GM19395 (cell line): Measurements from ENCODE around the gene MAML2.

Experiments used
- ATAC-seq: cut with Tn5 transposase; IDR thresholded peaks from one replicate; pipeline ENCODE4 v1.9.1; 2021; ENCODE audit warnings: mild to moderate bottlenecking, moderate library complexity; ENCODE audit not compliant: unreplicated experiment

The MAML2 gene

GRCh38 chr11:95996621-95997235, 346.3 kb downstream of the MAML2 start:
- ATAC-seq: no peak

DNA sequence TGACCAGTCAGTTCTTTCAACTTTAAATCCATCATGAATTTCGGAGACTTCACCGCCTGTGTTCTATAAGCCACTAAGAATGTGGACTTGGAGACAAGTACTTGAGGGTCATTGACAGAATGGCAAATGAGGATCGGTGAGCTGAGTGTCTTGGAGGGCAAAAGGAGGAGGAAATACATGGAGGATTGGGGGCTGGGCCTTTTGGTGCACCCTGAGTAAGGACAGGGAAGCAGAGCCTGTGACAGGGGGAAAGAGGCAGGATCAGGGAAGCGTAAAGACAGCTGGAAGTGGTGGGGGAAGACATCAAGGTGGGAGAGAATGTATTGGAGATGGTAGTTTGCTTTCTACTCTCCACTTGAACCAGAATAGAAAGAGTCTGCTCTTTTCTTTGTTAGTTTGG, 348.7 kb downstream of the MAML2 start:
- ATAC-seq: no peak

- no peak for ATAC-seq
These were observed 349.3 kb downstream of the MAML2 start for GRCh38 chr11:95993438-95994298.

- ATAC-seq: no peak
These were observed 351.4 kb downstream of the MAML2 start for GRCh38 chr11:95991545-95991944.

- no peak for ATAC-seq
These were observed 351.9 kb downstream of the MAML2 start for GRCh38 chr11:95991101-95991500.

DNA sequence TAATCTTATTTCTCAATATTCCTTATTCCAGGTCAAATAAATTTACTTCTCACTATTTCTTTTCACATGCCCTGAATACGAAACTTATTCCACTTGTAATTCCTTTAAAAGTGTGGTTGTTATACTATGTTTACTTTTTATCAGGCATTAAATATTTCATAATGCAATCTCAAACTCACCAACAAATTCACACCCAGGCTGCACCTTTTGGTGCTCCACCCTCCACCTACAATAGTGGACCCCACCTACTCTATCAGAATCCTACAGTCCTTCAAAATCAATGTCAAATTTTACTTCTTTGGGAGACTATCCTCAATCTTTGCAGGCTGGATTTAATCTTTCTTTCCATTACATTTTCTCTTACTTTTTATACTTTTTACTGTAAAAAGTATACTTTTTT, 353.2 kb downstream of the MAML2 start:
- no peak for ATAC-seq

DNA sequence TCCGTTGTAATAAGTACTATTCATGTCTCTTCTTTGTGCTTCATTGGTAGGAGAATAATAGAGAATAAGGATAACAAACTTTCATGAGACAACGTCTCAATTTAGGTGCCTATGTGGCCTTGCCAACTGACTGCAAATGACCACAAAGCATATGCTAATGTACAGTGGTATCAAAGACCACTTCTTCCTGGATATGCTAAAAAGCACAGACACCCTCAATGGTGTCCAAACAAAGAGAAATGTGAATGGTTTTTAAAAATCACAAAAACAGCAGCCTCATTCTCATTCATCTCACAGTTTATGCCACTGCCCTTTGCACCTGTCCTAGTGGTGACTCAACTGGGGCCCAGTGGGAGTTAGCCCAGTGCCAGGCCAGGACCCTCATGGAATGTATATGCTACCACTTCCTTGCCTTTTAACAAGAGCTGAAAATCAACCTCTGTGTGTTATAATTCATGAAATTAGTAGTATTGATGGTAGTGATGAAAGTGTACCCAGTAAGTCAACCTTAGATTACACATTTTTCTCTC, 353.9 kb downstream of the MAML2 start:
- no peak for ATAC-seq

DNA sequence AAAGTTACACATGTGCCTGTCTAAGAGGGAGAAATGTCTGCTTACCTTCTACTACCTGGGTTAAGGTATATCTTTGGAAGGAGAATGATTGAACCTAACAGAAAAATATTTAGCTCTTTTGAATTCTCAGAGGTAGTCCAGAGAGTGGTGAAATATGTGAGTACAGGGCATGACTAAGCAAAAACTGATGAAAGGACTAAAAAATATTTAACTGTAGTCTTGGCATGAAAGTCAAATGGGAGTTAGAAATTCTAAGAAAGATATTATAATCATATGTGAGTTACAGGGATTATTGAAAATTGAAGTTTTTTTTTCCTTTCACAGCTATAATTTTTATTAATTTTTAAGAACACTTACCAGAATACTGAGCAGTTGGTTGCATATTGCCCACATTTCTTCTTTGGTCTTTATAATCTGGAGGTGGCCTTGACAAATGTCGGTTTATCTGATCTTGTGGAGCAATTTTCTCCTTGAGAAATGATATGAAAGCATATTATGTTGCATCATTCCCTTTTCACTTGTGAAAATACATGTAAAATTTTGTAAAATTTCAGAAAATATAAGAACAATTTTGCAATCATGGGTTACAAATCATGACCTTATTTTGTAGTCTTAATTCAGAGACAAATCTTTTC, 357.7 kb downstream of the MAML2 start:
- no peak for ATAC-seq

- no peak for ATAC-seq
These were observed 358.9 kb downstream of the MAML2 start for GRCh38 chr11:95984072-95984471.

GRCh38 chr11:95977534-95978174, 365.3 kb downstream of the MAML2 start:
- no peak for ATAC-seq

DNA sequence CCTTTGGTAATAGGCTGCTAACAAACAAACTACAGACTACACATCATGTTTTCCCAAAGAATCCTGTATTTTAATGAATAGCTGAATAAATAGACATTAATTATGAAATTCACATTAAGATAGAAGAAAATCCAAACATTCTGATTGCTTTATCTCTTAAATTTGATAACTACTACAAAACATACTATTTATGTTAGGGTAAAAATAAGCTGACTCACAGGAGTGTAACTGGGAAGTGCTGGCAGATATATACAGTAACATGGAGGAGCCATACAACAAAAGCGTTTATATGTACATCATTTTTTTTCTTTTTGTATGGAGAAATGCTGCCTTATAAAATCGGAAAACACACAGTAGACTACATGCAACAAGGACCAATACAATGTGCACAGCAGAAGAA, 366.4 kb downstream of the MAML2 start:
- no peak for ATAC-seq

GRCh38 chr11:95975343-95975742, 367.7 kb downstream of the MAML2 start:
- ATAC-seq: no peak

- no peak for ATAC-seq
These were observed 370.9 kb downstream of the MAML2 start for GRCh38 chr11:95972060-95972459.

- no peak for ATAC-seq
These were observed 374.4 kb downstream of the MAML2 start for GRCh38 chr11:95968585-95968984.

GRCh38 chr11:95964281-95964680, 378.7 kb downstream of the MAML2 start:
- ATAC-seq: no peak

- ATAC-seq: no peak
These were observed 381.2 kb downstream of the MAML2 start for GRCh38 chr11:95961758-95962157.

GRCh38 chr11:95950905-95951304, 392.1 kb downstream of the MAML2 start:
- ATAC-seq: no peak

- no peak for ATAC-seq
These were observed 394.4 kb downstream of the MAML2 start for GRCh38 chr11:95948637-95949036.

DNA sequence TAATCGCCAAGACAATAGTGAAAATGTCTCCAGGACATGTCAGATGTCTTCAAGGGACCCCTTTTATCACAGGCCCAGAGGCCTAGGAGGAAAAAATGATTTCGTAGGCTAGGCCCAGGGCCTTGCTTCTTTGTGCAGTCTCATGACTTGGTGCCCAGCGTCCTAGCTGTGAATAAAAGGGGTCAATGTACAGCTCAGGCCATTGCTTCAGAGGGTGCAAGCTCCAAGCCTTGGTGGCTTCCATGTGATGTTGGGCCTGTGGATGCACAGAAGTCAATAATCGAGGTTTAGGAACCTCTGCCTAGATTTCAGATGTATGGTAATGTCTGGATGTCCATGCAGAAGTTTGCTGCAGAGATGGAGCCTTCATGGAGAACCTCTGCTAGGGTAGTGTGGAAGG, 398.4 kb downstream of the MAML2 start:
- ATAC-seq: no peak

DNA sequence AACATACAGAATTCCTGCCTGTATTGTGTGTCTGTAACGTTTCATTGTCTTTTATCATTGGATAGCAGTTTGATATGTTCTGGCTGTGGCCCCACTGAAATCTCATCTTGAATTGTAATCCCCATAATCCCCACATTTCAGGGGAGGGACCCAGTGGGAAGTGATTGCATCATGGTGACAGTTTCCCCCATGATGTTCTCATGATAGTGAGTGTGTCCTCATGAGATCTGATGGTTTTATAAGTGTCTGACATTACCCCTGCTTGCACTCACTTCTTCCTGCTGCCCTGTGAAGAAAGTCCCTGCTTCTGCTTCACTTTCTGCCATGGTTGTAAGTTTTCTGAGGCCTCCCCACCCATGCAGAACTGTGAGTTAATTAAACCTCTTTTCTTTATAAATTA, 399.4 kb downstream of the MAML2 start:
- ATAC-seq: no peak

DNA sequence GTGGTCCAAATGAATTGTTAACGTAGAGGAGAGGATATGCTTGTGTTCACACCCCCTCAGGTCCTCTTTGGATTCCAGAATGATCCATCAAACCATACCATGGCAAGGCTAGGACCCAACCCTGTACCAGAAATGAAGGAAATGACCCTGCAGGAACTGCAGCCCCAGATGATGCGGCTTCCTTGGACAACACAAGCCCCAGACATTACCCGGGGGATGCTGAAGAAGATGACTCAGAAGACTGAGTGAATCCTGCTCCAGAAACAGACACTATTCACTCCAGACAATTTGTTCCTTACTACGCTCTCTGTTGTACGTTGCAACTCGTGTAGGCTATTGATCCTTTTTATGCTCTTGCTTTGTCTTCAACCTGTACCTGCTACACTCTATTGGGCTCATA, 403.9 kb downstream of the MAML2 start:
- no peak for ATAC-seq
